ENCODE measurements around the gene MIB2. TPM values are rescaled to one million over a fixed set of nuclear protein-coding genes. Genes with fewer than 3 reads are reported as not detected.

The MIB2 gene
- total RNA-seq, 4 donors from 2014 or later: 50.5 to 108 (median 98.6) TPM

- WGBS, 2 donors: 69 to 76% methylated on average over 11 to 14 of the region's 14 CpGs
- peaks cover 0 to 17% of the 10 kb centered on the region in 2 donors for H3K27me3 ChIP-seq
These were observed 10.2 kb upstream of the MIB2 start for GRCh38 chr1:1605034-1605591.

GRCh38 chr1:1605724-1606123 lies 9.6 kb upstream of the MIB2 start:
- Histone ChIP-seq H3K4me1 (peaks cover 0 to 5% (median 0%) of the 10 kb centered on the region in 4 donors), H3K4me3 (no peak overlapping the region), H3K9me3 (no peaks in the 10 kb centered on the region), H3K27me3 (peaks cover 0 to 11% of the 10 kb centered on the region in 2 donors), H3K27ac (no peak overlapping the region), H3K36me3 (no peaks in the 10 kb centered on the region)
- TF ChIP-seq EP300 (IDR thresholded peaks at IDR 0.05): no peak
- 83 to 85% methylated on average over 10 to 16 of the region's 17 CpGs for WGBS, 2 donors
- no peak for DNase-seq (ENCODE audit: low spot score in 2 of 2)

More at GRCh38 chr1:1605034-1605591, 10.2 kb upstream of the MIB2 start:
- Histone ChIP-seq H3K4me1 (peaks cover 0 to 8% (median 3%) of the 10 kb centered on the region in 4 donors), H3K27ac (no peak overlapping the region), H3K4me3 (no peak overlapping the region), H3K36me3 (no peaks in the 10 kb centered on the region), H3K9me3 (no peaks in the 10 kb centered on the region)
- TF ChIP-seq POLR2A (IDR thresholded peaks at IDR 0.05) (no peak), EP300 (IDR thresholded peaks at IDR 0.05) (no peak)
- TF ChIP-seq, protein P1, sequence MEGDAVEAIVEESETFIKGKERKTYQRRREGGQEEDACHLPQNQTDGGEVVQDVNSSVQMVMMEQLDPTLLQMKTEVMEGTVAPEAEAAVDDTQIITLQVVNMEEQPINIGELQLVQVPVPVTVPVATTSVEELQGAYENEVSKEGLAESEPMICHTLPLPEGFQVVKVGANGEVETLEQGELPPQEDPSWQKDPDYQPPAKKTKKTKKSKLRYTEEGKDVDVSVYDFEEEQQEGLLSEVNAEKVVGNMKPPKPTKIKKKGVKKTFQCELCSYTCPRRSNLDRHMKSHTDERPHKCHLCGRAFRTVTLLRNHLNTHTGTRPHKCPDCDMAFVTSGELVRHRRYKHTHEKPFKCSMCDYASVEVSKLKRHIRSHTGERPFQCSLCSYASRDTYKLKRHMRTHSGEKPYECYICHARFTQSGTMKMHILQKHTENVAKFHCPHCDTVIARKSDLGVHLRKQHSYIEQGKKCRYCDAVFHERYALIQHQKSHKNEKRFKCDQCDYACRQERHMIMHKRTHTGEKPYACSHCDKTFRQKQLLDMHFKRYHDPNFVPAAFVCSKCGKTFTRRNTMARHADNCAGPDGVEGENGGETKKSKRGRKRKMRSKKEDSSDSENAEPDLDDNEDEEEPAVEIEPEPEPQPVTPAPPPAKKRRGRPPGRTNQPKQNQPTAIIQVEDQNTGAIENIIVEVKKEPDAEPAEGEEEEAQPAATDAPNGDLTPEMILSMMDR (IDR thresholded peaks at IDR 0.05): no peak
- no peak for DNase-seq (ENCODE audit: low spot score in 2 of 2)

DNA sequence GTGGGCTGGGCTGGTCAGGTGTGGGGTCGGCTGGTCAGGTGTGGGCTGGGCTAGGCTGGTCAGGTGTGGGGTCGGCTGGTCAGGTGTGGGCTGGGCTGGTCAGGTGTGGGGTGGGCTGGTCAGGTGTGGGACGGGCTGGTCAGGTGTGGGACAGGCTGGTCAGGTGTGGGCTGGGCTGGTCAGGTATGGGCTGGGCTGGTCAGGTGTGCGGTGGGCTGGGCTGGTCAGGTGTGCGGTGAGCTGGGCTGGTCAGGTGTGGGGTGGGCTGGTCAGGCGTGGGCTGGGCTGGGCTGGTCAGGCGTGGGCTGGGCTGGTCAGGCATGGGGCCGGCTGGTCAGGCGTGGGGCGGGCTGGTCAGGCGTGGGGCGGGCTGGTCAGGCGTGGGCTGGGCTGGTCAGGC lies 9.1 kb upstream of the MIB2 start:
- H3K9me3 ChIP-seq: no peaks in the 10 kb centered on the region
- peaks cover 0 to 8% (median 0%) of the 10 kb centered on the region in 4 donors for H3K4me1 ChIP-seq
- no peak for DNase-seq (ENCODE audit: low spot score in 2 of 2)
- no peak overlapping the region for H3K27ac ChIP-seq
- TF ChIP-seq POLR2A (IDR thresholded peaks at IDR 0.05): no peak
- TF ChIP-seq, protein P1 (IDR thresholded peaks at IDR 0.05): no peak
- TF ChIP-seq EP300 (IDR thresholded peaks at IDR 0.05): no peak
- WGBS, 2 donors: 87 to 88% methylated on average over 7 of the region's 13 CpGs
- no peak overlapping the region for H3K4me3 ChIP-seq
- H3K36me3 ChIP-seq: no peaks in the 10 kb centered on the region
- peaks cover 0 to 6% of the 10 kb centered on the region in 2 donors for H3K27me3 ChIP-seq

- 65 to 67% methylated on average over 12 of the region's 12 CpGs for WGBS, 2 donors
- no peaks in the 10 kb centered on the region for H3K36me3 ChIP-seq
- peaks cover 0 to 35% (median 15%) of the 10 kb centered on the region in 4 donors for H3K4me1 ChIP-seq
- no peaks in the 10 kb centered on the region for H3K9me3 ChIP-seq
- no peak for DNase-seq (ENCODE audit: low spot score in 2 of 2)
- TF ChIP-seq EP300 (IDR thresholded peaks at IDR 0.05): no peak
- TF ChIP-seq, protein P1 (IDR thresholded peaks at IDR 0.05): no peak
- no peak overlapping the region for H3K27ac ChIP-seq
- no peak overlapping the region for H3K4me3 ChIP-seq
- H3K27me3 ChIP-seq: no peaks in the 10 kb centered on the region
These were observed 5.3 kb upstream of the MIB2 start for GRCh38 chr1:1609822-1610485.

DNA sequence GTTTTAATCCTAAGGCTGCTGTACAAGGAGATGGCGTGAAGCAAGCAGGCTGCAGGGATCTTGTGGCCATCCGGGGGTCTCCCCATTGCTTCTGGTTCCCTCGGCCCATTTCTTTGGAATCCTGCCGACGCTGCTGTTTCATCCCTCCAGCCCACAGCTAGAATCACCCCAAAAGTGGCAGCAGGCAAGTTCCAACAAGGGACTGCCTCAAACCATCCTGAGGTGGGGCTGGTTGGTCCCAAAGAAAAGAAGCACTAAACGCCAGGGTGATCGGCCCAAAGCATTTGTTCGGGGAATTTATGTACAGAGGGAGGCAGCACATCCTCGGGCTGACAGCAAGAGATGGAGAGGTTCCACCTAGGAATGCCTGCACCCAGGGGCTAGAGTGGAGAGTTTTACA lies 4.5 kb upstream of the MIB2 start:
- H3K4me1 ChIP-seq: peaks cover 0 to 35% (median 15%) of the 10 kb centered on the region in 4 donors
- no peaks in the 10 kb centered on the region for H3K27me3 ChIP-seq
- H3K36me3 ChIP-seq: no peaks in the 10 kb centered on the region
- TF ChIP-seq, protein P1 (IDR thresholded peaks at IDR 0.05): no peak
- TF ChIP-seq EP300 (IDR thresholded peaks at IDR 0.05) (no peak), POLR2A (IDR thresholded peaks at IDR 0.05) (no peak)
- no peak for DNase-seq (ENCODE audit: low spot score in 2 of 2)
- H3K4me3 ChIP-seq: no peak overlapping the region
- no peaks in the 10 kb centered on the region for H3K9me3 ChIP-seq
- 72 to 79% methylated on average over 9 of the region's 9 CpGs for WGBS, 2 donors
- no peak overlapping the region for H3K27ac ChIP-seq

Measured in tibial nerve (tissue), 4 donors.